Endometrial microvascular endothelial cells (primary cell): ENCODE data around the gene ADAMTSL2. TPM values are rescaled to one million over a fixed set of nuclear protein-coding genes. Genes with fewer than 3 reads are reported as not detected.

ENCODE experiments used
- in situ Hi-C: cut with HindIII; loops from 2 replicates; pipeline ENCODE4 v1.10.0; 2017; ENCODE audit warnings: low sequenced_read_pairs, low pct_unique_long_range_greater_than_20kb; ENCODE audit errors: inconsistent ontology term
- total RNA-seq: library from RNA; depleted of rRNA; stranded (reverse); fragments of >200 nt; gene quantifications from one replicate; pipeline ENCODE4 v1.2.3, GENCODE V29; 2015; ENCODE audit errors: inconsistent ontology term

The ADAMTSL2 gene
- total RNA-seq, 1 donor from 2014 or later: not detected

GRCh38 chr9:133528001-133528875 lies 6.3 kb upstream of the ADAMTSL2 start:
- in situ Hi-C loops: no loop called here

GRCh38 chr9:133528876-133529241 lies 5.6 kb upstream of the ADAMTSL2 start:
- in situ Hi-C loops: no loop called here

- in situ Hi-C loops: no loop called here
Observed at GRCh38 chr9:133529457-133529856, 5.0 kb upstream of the ADAMTSL2 start.

DNA sequence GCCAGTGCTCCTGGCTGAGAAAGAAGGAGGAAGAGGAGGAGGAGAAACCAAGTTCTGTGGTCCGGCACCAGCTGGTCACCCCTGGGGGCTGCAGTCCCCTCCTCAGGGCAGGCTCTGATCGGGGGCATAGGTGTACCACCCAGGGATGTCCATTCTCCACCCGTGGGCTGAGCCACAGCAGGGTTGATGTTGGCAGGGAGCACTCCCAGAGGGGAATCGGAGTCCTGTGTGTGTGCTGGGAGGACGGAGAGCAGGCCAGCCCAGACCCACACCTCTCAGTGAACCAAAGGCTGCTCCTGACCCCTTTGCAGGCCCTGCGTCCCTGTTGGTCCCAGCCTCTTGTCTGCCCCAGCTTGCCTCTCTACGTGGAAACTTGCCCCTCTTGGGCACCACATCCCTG lies 4.6 kb upstream of the ADAMTSL2 start:
- in situ Hi-C loops: no loop called here

DNA sequence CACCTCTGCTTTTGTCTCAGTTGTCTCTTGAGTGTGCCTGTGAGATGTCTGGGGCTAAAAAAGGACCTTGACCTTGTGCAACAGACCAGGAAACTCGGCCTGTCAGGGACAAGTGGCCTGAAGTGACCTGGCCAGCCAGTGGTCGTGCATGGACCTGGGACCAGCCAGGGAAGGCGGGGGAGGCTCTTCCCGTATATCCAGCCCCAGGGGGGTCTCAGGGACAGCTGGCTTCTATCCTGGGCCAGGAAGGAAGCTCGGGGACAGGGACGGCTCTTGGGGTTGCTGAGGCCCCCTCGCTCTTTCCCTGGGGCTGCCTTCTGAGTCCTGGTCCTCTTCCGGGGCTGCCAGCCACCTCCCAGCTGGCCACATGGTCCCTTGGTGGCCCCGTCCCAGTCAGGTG lies 3.2 kb upstream of the ADAMTSL2 start:
- in situ Hi-C loops: no loop called here

DNA sequence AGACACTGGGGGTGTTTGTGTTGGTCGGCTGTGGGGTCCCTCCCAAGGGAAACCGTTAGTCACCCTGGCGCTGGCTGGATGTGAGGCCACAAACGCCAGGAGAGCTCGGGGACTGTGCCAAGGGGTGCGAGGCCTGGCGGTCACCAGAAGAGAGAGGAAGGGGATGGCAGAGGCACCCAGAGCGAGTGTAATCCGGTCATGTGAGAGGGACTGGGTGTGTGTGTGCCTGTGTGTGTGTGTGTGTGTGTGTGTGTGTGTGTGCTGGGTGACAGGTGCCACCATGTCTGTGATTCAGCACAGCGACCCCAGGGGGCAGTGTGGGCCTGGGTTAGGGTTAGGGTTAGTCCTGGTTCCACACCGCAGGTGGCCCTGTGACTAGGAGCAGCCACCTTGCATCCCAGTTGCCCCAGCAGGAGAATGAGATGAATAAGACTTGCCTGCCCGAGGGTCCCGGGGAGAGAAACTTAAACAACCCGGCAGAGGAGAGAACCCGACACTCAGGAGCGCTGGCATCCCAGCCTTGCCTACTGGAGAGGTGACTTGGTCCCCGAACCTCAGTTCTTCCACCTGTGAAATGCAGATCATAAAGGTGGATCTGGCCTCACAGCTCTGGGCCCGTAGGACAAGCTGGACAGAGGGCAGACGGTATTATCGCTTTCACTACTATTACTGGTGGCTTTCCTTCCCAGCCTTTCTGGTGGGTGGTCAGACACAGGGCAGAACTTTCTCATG lies 1.4 kb upstream of the ADAMTSL2 start:
- in situ Hi-C loops: no loop called here

DNA sequence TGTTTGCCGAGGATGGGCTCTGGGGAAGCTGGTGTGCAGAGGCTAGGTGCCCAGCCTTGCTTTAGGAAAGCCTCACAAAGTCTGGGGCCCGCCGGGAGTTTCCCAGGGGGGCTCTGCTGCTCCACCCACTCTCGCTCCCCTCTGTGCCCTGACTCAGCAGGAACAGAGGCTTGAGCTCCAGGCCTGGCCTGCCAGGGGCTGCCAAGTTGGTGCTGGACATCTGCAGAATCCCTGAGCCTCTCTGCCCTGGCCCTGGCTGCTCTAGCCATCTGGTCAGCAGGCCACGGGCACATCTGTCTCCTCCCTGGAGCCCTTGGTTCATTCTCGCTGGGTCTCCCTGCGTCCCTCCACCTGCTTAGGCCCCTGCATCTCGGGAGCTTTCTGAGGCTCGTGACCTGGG lies 647 bp upstream of the ADAMTSL2 start:
- in situ Hi-C loops: no loop called here

GRCh38 chr9:133535306-133535877 lies 888 bp downstream of the ADAMTSL2 start:
- in situ Hi-C loops: no loop called here

DNA sequence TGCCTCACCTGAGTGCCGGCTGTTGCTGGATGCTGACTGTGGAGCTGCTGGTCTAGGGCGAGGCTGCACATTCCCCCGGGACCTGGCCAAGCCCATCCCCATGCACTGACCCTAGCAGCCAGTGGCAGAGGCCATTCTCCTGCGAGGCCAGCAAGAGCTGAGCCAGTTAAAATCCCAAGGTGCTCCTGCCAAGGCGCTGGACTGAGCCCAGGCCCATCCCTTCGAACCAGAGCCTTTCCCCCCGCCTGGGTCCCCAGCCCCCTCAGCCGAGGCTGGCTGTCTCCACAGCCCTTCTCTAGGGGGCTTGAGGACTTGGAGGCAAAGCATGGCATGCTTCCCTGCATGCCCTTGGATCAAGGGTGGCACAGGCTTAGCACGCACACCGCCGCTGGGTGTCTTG lies 1.6 kb downstream of the ADAMTSL2 start:
- in situ Hi-C loops: no loop called here

GRCh38 chr9:133536536-133536935 lies 2.0 kb downstream of the ADAMTSL2 start:
- in situ Hi-C loops: no loop called here

DNA sequence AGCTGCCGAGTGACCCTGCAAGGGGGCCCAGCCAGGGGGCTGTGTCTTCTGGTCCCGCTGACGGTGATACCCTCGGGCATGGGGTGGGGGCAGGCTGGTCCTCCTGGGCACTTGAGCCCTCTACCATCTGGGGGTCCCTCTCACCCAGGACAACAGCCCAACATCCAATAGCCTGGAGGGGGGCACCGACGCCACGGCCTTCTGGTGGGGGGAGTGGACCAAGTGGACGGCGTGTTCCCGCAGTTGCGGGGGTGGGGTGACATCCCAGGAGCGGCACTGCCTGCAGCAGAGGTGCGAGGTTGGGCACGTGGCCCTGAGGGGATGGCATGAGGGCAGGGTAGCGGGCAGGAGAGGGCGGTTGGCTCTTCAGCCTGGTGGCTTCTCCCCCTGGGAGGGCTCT lies 2.8 kb downstream of the ADAMTSL2 start:
- in situ Hi-C loops: no loop called here

GRCh38 chr9:133538176-133538575 lies 3.7 kb downstream of the ADAMTSL2 start:
- in situ Hi-C loops: no loop called here

GRCh38 chr9:133538851-133539833 lies 4.6 kb downstream of the ADAMTSL2 start:
- in situ Hi-C loops: no loop called here

GRCh38 chr9:133539991-133540697 lies 5.6 kb downstream of the ADAMTSL2 start:
- in situ Hi-C loops: no loop called here

- in situ Hi-C loops: no loop called here
Observed at GRCh38 chr9:133540698-133541025, 6.2 kb downstream of the ADAMTSL2 start.

GRCh38 chr9:133542002-133542401 lies 7.5 kb downstream of the ADAMTSL2 start:
- in situ Hi-C loops: no loop called here

- in situ Hi-C loops: no loop called here
Observed at GRCh38 chr9:133543772-133544467, 9.4 kb downstream of the ADAMTSL2 start.
